GM12872 (cell line): ENCODE data around the gene MAGEF1.

ENCODE experiments used
- TF ChIP-seq, protein P1 (sequence below): IDR thresholded peaks from 3 replicates; pipeline ENCODE4 v1.5.1; 2011; ENCODE audit warnings: low read depth, mild to moderate bottlenecking, low read length, moderate library complexity; ENCODE audit not compliant: insufficient read depth

The MAGEF1 gene

DNA sequence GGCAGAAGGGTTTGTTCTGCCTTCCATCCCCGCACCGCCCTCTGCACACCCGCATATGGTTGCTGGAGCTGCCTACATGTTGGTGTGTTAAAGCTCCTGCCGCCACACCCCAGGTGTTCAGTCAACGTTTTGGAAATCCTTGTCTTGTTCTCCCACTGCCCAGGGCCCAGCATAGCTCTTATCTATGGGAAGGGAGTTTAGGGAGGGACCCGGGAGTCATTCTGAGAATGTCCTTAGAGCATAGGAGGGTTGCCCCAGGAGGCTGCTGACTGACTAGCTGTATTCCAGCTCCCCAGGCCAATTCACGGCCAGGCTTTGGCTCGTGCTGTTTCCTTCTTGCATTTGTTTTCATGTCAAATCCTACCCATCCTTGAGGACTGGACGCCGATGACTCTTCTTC is 46.8 kb downstream of the MAGEF1 start:
- TF ChIP-seq, protein P1, sequence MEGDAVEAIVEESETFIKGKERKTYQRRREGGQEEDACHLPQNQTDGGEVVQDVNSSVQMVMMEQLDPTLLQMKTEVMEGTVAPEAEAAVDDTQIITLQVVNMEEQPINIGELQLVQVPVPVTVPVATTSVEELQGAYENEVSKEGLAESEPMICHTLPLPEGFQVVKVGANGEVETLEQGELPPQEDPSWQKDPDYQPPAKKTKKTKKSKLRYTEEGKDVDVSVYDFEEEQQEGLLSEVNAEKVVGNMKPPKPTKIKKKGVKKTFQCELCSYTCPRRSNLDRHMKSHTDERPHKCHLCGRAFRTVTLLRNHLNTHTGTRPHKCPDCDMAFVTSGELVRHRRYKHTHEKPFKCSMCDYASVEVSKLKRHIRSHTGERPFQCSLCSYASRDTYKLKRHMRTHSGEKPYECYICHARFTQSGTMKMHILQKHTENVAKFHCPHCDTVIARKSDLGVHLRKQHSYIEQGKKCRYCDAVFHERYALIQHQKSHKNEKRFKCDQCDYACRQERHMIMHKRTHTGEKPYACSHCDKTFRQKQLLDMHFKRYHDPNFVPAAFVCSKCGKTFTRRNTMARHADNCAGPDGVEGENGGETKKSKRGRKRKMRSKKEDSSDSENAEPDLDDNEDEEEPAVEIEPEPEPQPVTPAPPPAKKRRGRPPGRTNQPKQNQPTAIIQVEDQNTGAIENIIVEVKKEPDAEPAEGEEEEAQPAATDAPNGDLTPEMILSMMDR: no peak

DNA sequence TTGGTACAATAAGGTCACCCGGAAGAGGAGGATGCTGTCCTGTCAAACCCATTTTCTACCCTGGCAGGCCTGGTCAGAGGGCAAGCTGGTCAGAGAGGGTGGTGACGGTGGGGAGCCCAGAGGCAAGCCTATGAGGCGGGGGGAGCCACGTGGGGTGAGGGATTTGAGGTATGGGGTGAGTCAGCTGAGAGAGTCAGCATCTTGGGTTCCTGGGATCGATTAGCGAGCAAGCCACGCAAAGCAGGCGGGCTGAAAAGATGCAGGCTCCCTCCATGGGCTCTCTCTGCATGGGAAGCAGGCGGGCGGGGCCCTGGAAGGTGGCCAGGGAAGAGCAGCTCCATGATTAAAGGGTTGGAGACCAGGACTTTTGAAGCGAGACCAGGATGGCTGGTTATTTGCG is 48.1 kb downstream of the MAGEF1 start:
- TF ChIP-seq, protein P1: no peak

DNA sequence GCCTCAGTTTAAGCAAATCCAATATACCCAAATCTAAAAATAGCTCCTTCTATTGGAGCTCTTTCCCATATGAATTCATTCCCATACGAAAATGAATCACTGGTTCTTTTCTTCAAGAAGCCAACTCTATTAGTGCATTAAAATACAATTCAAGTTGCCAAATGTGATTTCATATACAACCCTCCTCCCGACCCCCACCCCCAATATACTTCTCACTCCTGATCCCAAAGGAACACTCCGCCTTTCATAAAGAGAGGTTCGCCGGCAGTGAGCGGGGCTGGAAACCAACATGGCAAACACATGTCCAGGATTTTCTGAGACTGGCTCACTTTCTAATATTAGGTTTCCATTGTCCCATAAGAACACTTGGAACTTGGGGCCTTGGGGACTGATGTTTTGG is 48.5 kb downstream of the MAGEF1 start:
- TF ChIP-seq, protein P1: no peak

DNA sequence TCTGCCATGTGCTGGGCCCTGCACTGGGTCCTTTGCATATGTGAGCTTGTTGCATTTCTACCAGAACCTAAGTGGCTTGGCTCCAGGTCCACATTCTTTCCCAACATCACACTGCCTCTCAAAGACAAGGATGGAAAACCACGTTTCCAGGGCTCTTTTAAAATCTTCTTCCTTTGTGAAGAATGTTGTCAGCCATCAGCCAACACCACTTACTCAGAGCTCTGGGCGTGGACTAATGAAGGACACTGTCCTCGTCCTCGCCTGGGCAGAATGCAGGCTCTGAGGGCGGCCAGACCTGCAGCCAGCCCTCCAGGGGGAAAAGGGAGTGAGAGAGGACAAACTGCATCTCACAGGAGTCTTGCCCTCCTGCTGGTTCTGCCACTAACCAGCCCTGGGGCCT is 49.7 kb downstream of the MAGEF1 start:
- TF ChIP-seq, protein P1: no peak

DNA sequence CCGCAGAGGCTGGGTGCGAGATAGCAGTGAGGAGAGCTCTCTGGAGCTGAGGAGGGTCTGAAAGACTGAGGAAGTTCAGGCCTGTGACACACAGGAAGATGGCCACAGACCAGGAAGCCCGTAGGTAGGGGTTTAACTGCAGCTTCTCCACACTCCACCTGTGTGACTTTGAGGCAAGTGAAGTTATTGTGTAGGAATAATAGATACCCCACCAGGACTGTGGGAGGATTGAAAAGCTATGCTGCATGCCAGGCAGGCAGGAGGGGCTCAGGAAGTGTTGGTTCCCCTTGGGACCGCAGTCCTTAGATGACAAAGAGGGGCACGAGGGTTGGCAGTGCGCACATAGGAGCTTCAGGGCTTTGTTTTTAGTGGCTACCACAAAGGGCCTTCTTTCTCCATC is 50.9 kb downstream of the MAGEF1 start:
- TF ChIP-seq, protein P1: no peak
